Naive thymus-derived CD4-positive, alpha-beta T cell (primary cell): Measurements from ENCODE around the gene ERP29. TPM values are rescaled to one million over a fixed set of nuclear protein-coding genes. Genes with fewer than 3 reads are reported as not detected.

Experiments
- ATAC-seq: fragments of 150-1000 bp; cut with Tn5 transposase; 2 replicates; pipeline ENCODE4 v1.10.0; 2021; ENCODE audit warnings: mild to moderate bottlenecking, moderate library complexity
- CTCF ChIA-PET: fragments of 350-600 bp; sonication (Branson Sonifier 250); formaldehyde crosslinking; loops from one replicate; lab custom pipeline; 2021; ENCODE audit warnings: antibody characterized with exemption; lab: Charles Lee
- POLR2A ChIA-PET: fragments of 350-600 bp; sonication (Branson Sonifier 250); formaldehyde crosslinking; loops from one replicate; lab custom pipeline; 2021; ENCODE audit warnings: antibody characterized with exemption, inconsistent platforms; lab: Charles Lee
- DNase-seq, 9 donors: peaks; one replicate each; pipeline versions ENCODE4 v3.0.0 to v3.0.0-alpha.2; 2020 to 2022; ENCODE audit warnings: mixed read lengths in 1 of 9
- H3K27ac ChIP-seq: one replicate; pipeline ENCODE4 v1.7.0; 2013; ENCODE audit warnings: mild to moderate bottlenecking, low read depth, low read length, moderate library complexity
- H3K27me3 ChIP-seq, 2 donors: one replicate each; pipeline ENCODE4 v1.7.0; 2013; ENCODE audit warnings: low read length in 2 of 2, mild to moderate bottlenecking in 2 of 2, moderate library complexity in 2 of 2; ENCODE audit not compliant: control insufficient read depth in 2 of 2, insufficient read depth in 2 of 2
- H3K36me3 ChIP-seq, 3 experiments: 1 replicate in 2 of 3; 2 replicates in 1 of 3; pipeline ENCODE4 v1.7.0; 2013; ENCODE audit warnings: low read length in 3 of 3, mild to moderate bottlenecking in 3 of 3, moderate library complexity in 1 of 3; ENCODE audit not compliant: insufficient read depth in 3 of 3, control insufficient read depth in 2 of 3
- H3K4me1 ChIP-seq, 2 donors: one replicate each; pipeline ENCODE4 v1.7.0; 2013; ENCODE audit warnings: low read length in 2 of 2, mild to moderate bottlenecking in 2 of 2, moderate library complexity in 1 of 2; ENCODE audit not compliant: control insufficient read depth in 2 of 2, insufficient read depth in 2 of 2
- H3K4me3 ChIP-seq: 2 replicates; pipeline ENCODE4 v1.7.0; 2013; ENCODE audit warnings: mild to moderate bottlenecking, low read length
- H3K9me3 ChIP-seq, 3 experiments: 1 replicate in 2 of 3; 2 replicates in 1 of 3; pipeline ENCODE4 v1.7.0; 2013; ENCODE audit warnings: low read length in 3 of 3; ENCODE audit not compliant: control insufficient read depth in 2 of 3
- H3K27ac Mint-ChIP-seq, 9 donors: one replicate each; pipeline ENCODE4 v1.8.0; 2020 to 2022; ENCODE audit warnings: mixed read lengths in 9 of 9, mild to moderate bottlenecking in 8 of 9, moderate library complexity in 5 of 9, inconsistent platforms in 2 of 9
- H3K27me3 Mint-ChIP-seq, 5 donors: one replicate each; pipeline ENCODE4 v1.8.0; 2021 to 2022; ENCODE audit warnings: mixed read lengths in 5 of 5, mild to moderate bottlenecking in 1 of 5
- H3K36me3 Mint-ChIP-seq, 5 donors: one replicate each; pipeline ENCODE4 v1.8.0; 2020 to 2022; ENCODE audit warnings: mixed read lengths in 5 of 5, mild to moderate bottlenecking in 3 of 5, inconsistent platforms in 1 of 5
- H3K4me1 Mint-ChIP-seq, 7 donors: one replicate each; pipeline ENCODE4 v1.8.0; 2020 to 2022; ENCODE audit warnings: mixed read lengths in 7 of 7, mild to moderate bottlenecking in 3 of 7, inconsistent platforms in 1 of 7
- H3K4me3 Mint-ChIP-seq, 10 donors: one replicate each; pipeline ENCODE4 v1.8.0; 2020 to 2022; ENCODE audit warnings: mild to moderate bottlenecking in 10 of 10, mixed read lengths in 10 of 10, moderate library complexity in 6 of 10, inconsistent platforms in 2 of 10
- H3K9me3 Mint-ChIP-seq, 11 donors: one replicate each; pipeline ENCODE4 v1.8.0; 2020 to 2022; ENCODE audit warnings: mixed read lengths in 11 of 11, mild to moderate bottlenecking in 4 of 11, inconsistent platforms in 1 of 11, moderate library complexity in 1 of 11
- intact Hi-C, 2 donors: fragments of 100-400 bp; cut with micrococcal nuclease; formaldehyde crosslinking; loops; one replicate each; pipeline ENCODE4 v1.15.1; 2023
- polyA plus RNA-seq, 2 donors: library from polyadenylated mRNA; unstranded; fragments of 300-500 nt; fragmentation: Illumina TruSeq; gene quantifications; one replicate each; pipeline ENCODE4 v1.2.3, GENCODE V29; 2021
- total RNA-seq, 6 experiments: library from RNA in 5 of 6; stranded (reverse) in 5 of 6; gene quantifications; 1 replicate in 5 of 6; 2 replicates in 1 of 6; pipeline ENCODE4 v1.2.3 and lab custom pipeline; 2021 to 2026

ERP29 gene
- total RNA-seq = 100 to 1,000 TPM; 115 to 184 (median 127) TPM
- polyA plus RNA-seq = 100 to 1,000 TPM; 219 to 253 TPM
- total RNA-seq (lab: John Stamatoyannopoulos, UW) = 147 reads per million, percentile 90 among the genes with 10 or more reads in this experiment

- H3K4me3 Mint-ChIP-seq = peak within 1 kb of the TSS; percentile 86 to 97 (median 91)
- ATAC-seq (peak; percentile 92), DNase-seq (peak; percentile 98 to 100 (median 99))
- CTCF ChIA-PET = interaction anchor here (0.6 to 3.8 kb wide), 12 partner anchors 10 to 163 kb away, joined by 3 to 63 read pairs (median 4); no protein-coding TSS in a partner anchor
- Histone ChIP-seq H3K36me3 (peaks cover 4 to 16% (median 6%) of the 10 kb centered on the region in 3 experiments), H3K9me3 (no peaks in the 10 kb centered on the region), H3K27ac (peak within 1 kb of the TSS; percentile 96), H3K27me3 (no peaks in the 10 kb centered on the region), H3K4me1 (peaks cover 29 to 32% of the 10 kb centered on the region in 2 donors), H3K4me3 (peak within 1 kb of the TSS; percentile 90)
- H3K36me3 Mint-ChIP-seq = peaks cover 10 to 39% (median 37%) of the 10 kb centered on the region in 5 donors
- peaks cover 41 to 67% (median 51%) of the 10 kb centered on the region in 7 donors for H3K4me1 Mint-ChIP-seq
- H3K27me3 Mint-ChIP-seq = no peaks in the 10 kb centered on the region
- peak within 1 kb of the TSS; percentile 95 to 99 (median 97) for H3K27ac Mint-ChIP-seq
- intact Hi-C loops = loop anchor here (1.0 to 10.0 kb wide), 20 partner anchors 11 to 1209 kb away; partner anchors contain the start of genes HECTD4 (in 2 of the 2), NAA25 (in 2 of the 2), RPL6 (in 2 of the 2) and TRAFD1 (in 2 of the 2)
- H3K9me3 Mint-ChIP-seq = peaks cover 0 to 10% (median 4%) of the 10 kb centered on the region in 11 donors
- POLR2A ChIA-PET = interaction anchor here (0.6 to 6.5 kb wide), 25 partner anchors 9 to 175 kb away, joined by 3 to 285 read pairs (median 4); partner anchors contain the start of genes MAPKAPK5, NAA25 and TRAFD1
These were observed at the start of gene ERP29, which contains the start of gene TMEM116 for GRCh38 chr12:112012775-112013600. Gene ERP29 (plus strand): TSS chr12:112013426. CDS start chr12:112013466, 40 bp downstream. Gene TMEM116 (minus strand): TSS chr12:112013165. CDS start chr12:112005270, 7,895 bp downstream.

- H3K27ac ChIP-seq = no peak overlapping the region
- ATAC-seq = no peak
- DNase-seq = no peak
- H3K9me3 ChIP-seq = peaks cover 0 to under 1% (median 0%) of the 10 kb centered on the region in 3 experiments
- no peaks in the 10 kb centered on the region for H3K36me3 ChIP-seq
- no peaks in the 10 kb centered on the region for H3K27me3 ChIP-seq
- Mint-ChIP-seq H3K4me3 (no peak overlapping the region), H3K27ac (no peak overlapping the region), H3K27me3 (no peaks in the 10 kb centered on the region), H3K36me3 (peaks cover 14 to 59% (median 51%) of the 10 kb centered on the region in 5 donors), H3K9me3 (peaks cover 0 to 29% (median 7%) of the 10 kb centered on the region in 11 donors), H3K4me1 (peaks cover 9 to 20% (median 17%) of the 10 kb centered on the region in 7 donors)
- POLR2A ChIA-PET = interaction anchor here (1.1 kb wide), 1 partner anchor 48 kb away, joined by 6 read pairs; the partner anchor contains the start of genes ERP29 and TMEM116
- CTCF ChIA-PET = interaction anchor here (0.6 kb wide), 1 partner anchor 20 kb away, joined by 4 read pairs; no protein-coding TSS in a partner anchor
- no peaks in the 10 kb centered on the region for H3K4me1 ChIP-seq
- intact Hi-C loops = no loop called here
- H3K4me3 ChIP-seq = no peak overlapping the region
These were observed 48.3 kb upstream of the ERP29 start for GRCh38 chr12:111964935-111965334.

- DNase-seq (no peak), ATAC-seq (peak; percentile 42)
- Mint-ChIP-seq H3K36me3 (peaks cover 0 to 29% (median 22%) of the 10 kb centered on the region in 5 donors), H3K4me1 (peaks cover 11 to 22% (median 12%) of the 10 kb centered on the region in 7 donors), H3K27ac (no peak overlapping the region), H3K27me3 (no peaks in the 10 kb centered on the region), H3K9me3 (peaks cover 0 to 29% (median 6%) of the 10 kb centered on the region in 11 donors), H3K4me3 (no peak overlapping the region)
- H3K4me1 ChIP-seq = peaks cover 0 to 16% of the 10 kb centered on the region in 2 donors
- H3K27ac ChIP-seq = no peak overlapping the region
- peaks cover 0 to 11% (median 0%) of the 10 kb centered on the region in 3 experiments for H3K9me3 ChIP-seq
- CTCF ChIA-PET = no interaction called here
- peaks cover 0 to 3% (median 0%) of the 10 kb centered on the region in 3 experiments for H3K36me3 ChIP-seq
- intact Hi-C loops = no loop called here
- H3K27me3 ChIP-seq = no peaks in the 10 kb centered on the region
- no peak overlapping the region for H3K4me3 ChIP-seq
- POLR2A ChIA-PET = interaction anchor here (0.7 to 1.3 kb wide), 2 partner anchors 40 to 1331 kb away, joined by 3 to 4 read pairs; no protein-coding TSS in a partner anchor
These were observed 41.4 kb upstream of the ERP29 start for GRCh38 chr12:111971800-111972199.

DNA sequence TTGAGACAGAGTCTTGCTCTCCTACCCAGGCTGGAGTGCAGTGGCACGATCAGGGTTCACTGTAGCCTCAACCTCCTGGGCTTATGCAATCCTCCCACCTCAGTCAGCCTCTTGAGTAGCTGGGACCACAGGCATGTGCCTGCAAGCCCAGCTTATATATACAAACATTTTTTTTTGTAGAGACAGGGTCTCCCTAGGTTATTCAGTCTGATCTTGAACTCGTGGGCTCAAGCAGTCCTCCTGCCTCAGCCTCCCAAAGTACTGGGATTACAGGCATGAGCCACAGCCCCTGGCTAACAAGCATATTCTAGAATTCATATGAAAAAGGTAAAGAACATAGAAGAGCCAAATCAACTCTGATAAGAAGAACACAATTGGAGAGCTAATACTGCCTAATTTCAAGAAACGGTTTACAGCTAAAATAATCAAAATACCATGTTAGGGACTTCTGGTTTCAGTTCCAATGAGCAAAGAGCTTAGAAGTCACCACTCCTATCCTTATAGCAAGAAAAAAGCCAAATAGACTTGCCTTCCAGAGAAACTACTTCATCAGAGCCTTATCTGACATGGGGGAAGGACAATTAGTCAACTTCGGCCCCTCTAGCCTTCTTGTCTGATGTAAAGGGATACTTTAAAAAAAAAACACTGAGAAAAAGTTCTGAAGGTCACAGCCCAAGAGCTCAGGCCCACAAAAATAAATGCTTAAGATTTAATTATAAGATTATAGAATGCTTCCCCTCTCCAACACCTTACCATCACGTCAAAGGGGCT is 37.9 kb upstream of the ERP29 start:
- H3K4me1 Mint-ChIP-seq = peaks cover 7 to 39% (median 25%) of the 10 kb centered on the region in 7 donors
- ATAC-seq = no peak
- intact Hi-C loops = loop anchor here in 1 of 2 donors (5.0 kb wide), 1 partner anchor 37 kb away; the partner anchor contains the start of genes ERP29 and TMEM116
- DNase-seq = no peak
- ChIA-PET CTCF (no interaction called here), POLR2A (interaction anchor here (0.7 to 1.4 kb wide), 3 partner anchors 9 to 48 kb away, joined by 3 to 4 read pairs (median 3); no protein-coding TSS in a partner anchor)
- peaks cover 0 to 17% (median 5%) of the 10 kb centered on the region in 11 donors for H3K9me3 Mint-ChIP-seq
- no peak overlapping the region for H3K4me3 Mint-ChIP-seq
- Histone ChIP-seq H3K4me1 (peaks cover 0 to 16% of the 10 kb centered on the region in 2 donors), H3K4me3 (no peak overlapping the region), H3K9me3 (peaks cover 0 to 7% (median 0%) of the 10 kb centered on the region in 3 experiments), H3K27ac (no peak overlapping the region), H3K36me3 (peaks cover 0 to 3% (median 0%) of the 10 kb centered on the region in 3 experiments), H3K27me3 (no peaks in the 10 kb centered on the region)
- H3K27ac Mint-ChIP-seq = peak overlapping the region in 1 of 9 donors; percentile 51
- H3K36me3 Mint-ChIP-seq = peaks cover 0 to 36% (median 25%) of the 10 kb centered on the region in 5 donors
- no peaks in the 10 kb centered on the region for H3K27me3 Mint-ChIP-seq

DNA sequence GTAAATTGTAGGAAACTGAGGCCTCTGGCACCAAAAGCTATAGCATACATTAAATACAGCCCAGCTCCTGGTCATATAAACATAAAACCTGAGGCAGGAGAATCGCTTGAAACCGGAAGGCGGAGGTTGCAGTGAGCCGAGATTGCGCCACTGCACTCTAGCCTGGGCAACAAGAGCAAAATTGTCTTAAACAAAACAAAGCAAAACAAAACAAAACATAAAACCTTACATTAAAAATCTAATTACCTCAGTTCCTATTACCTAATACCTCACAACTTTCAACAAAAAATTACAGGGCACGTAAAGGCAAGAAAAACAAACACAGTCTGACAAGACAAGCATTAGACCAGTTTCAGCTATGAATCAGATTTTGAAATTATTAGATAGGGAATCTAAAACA is 36.9 kb upstream of the ERP29 start:
- ATAC-seq (no peak), DNase-seq (no peak)
- Histone ChIP-seq H3K27ac (no peak overlapping the region), H3K36me3 (peaks cover 0 to 3% (median 0%) of the 10 kb centered on the region in 3 experiments), H3K27me3 (no peaks in the 10 kb centered on the region), H3K4me3 (no peak overlapping the region), H3K9me3 (no peaks in the 10 kb centered on the region), H3K4me1 (peaks cover 0 to 14% of the 10 kb centered on the region in 2 donors)
- Mint-ChIP-seq H3K9me3 (peaks cover 0 to 7% (median 0%) of the 10 kb centered on the region in 11 donors), H3K27ac (peak overlapping the region in 2 of 9 donors; percentile 1 to 18), H3K4me1 (peaks cover 7 to 40% (median 25%) of the 10 kb centered on the region in 7 donors), H3K36me3 (peaks cover 0 to 39% (median 19%) of the 10 kb centered on the region in 5 donors), H3K27me3 (no peaks in the 10 kb centered on the region), H3K4me3 (no peak overlapping the region)
- ChIA-PET CTCF (no interaction called here), POLR2A (interaction anchor here (0.6 kb wide), 1 partner anchor 38 kb away, joined by 3 read pairs; no protein-coding TSS in a partner anchor)
- intact Hi-C loops = loop anchor here in 1 of 2 donors (5.0 kb wide), 1 partner anchor 36 kb away; the partner anchor contains the start of genes ERP29 and TMEM116
